HuH-7 (cell line): ENCODE data around the gene BUD13.

ENCODE experiments used
- DNase-seq: peaks from one replicate; pipeline ENCODE4 v3.0.0; 2011; ENCODE audit warnings: low spot score

The BUD13 gene

GRCh38 chr11:116716621-116717020 lies 56.2 kb downstream of the BUD13 start:
- no peak for DNase-seq

- peak; percentile 32 for DNase-seq
Measured at GRCh38 chr11:116715383-116715782, 57.4 kb downstream of the BUD13 start.

GRCh38 chr11:116714902-116715301 lies 57.9 kb downstream of the BUD13 start:
- no peak for DNase-seq

DNA sequence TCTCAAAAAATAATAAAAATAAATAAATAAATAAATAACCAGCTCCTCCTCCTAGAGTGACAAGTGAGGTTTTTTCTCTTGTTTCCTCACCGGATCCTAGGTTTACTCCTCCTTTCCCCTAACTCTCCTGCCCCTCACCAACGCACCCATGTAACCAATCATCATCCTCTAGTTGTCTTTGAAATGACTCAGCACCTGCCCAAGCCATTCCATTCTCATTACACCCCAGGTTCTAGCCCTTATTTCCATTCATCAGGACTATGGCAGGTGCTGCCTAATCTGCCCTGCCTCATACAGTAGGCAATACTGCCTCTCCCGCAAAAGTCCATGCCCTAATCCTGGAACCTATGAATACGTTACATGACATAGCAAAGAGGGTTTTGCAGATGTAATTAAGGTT lies 60.4 kb downstream of the BUD13 start:
- no peak for DNase-seq

DNA sequence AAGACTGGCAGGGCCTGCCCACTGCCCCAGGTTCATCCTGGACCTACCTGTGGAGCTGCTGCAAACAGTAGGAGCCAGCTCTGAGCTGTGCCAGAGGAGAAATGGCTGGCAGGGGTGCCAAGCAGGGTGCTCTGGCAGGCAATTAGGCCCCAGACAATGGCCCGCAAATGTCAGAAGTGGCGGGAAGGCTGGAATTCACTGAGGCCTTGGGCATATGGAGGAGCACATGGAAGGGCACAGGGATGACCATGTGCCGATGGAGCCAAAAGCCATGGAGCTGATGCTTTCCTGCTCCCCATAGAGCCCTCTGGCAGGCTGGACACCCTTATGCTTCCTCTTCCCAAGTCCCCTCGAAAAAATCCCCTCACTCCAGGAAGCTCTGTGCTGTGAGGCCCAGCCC lies 62.0 kb downstream of the BUD13 start:
- no peak for DNase-seq

- DNase-seq = no peak
Measured at GRCh38 chr11:116710001-116710674, 62.6 kb downstream of the BUD13 start.

DNA sequence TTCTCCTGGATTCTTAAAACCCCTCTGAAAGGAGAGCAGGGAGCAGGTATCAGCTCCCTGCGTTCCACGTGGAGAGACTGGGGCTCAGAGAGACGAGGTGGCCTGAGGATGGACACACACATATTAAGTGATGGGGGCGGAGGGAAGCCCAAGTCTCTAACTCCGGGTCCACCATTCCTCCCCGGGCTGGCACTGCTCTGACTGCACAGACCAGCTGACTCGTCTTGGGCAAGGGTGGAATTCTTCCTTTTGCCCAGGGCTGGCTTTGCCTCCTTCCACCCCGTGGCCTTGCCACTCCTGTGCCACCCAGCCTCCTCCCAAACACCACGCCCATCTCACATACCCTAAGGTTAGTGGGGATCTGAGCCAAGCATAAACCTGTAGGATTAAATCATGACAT lies 65.0 kb downstream of the BUD13 start:
- DNase-seq = no peak

DNA sequence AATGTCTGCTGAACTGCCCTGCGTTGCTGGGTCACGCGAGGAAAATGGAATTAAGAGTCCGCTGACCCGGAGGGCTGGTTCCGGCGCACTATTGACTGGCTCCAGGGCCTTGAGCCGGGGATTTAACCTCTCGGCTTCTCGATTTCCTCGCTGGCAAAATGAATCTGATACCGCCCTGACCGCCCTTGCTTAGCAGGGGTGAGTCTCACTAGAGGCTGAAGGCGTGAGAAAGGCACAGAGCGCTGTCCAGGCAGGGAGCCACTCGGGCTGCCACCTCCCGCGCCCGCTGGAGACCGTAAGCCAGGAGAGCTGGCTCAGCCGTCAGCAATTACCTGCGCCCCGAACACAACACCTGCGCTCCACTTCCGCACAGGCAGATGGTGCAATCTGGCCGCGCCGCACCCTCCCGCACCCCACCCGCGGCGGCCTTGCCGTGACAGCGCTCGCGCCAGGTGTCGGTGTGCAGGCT lies 65.6 kb downstream of the BUD13 start:
- no peak for DNase-seq

GRCh38 chr11:116703421-116703820 lies 69.4 kb downstream of the BUD13 start:
- DNase-seq = no peak

- no peak for DNase-seq
Measured at GRCh38 chr11:116702772-116703385, 69.9 kb downstream of the BUD13 start.

GRCh38 chr11:116701876-116702275 lies 70.9 kb downstream of the BUD13 start:
- DNase-seq = no peak

- no peak for DNase-seq
Measured at GRCh38 chr11:116701297-116701801, 71.4 kb downstream of the BUD13 start.

DNA sequence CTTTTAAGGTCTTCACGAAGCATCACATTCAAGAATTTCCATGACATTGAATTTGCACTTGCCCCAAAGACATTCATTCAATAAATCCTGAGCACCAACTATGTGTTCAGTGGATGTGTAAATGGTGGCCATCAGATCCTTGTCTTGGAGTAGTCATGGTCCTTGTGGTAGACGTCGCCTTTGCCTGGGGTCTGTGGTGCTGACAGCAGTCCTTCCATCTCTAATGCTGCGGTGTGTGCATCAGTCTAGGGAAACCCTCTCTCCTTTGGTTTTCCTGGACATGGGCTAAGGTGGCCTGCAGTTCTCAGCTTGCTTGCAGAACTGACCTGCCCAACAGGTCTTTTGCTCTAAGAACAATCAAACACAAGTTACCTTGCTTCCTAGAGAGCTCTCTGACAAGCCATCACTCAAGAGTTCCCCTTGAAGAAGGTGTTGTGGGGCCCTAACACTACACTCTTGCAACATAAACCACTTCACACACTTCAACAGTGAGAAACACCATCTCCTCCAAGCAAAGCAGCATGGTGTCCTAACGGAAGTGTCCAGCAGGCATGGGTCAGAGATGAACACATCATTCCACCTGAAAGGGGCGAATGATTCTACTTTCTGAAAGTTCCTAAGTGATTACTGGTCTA lies 72.1 kb downstream of the BUD13 start:
- DNase-seq = no peak
